Measurements from ENCODE around the gene CTDSPL2. TPM values are rescaled to one million over a fixed set of nuclear protein-coding genes. Genes with fewer than 3 reads are reported as not detected.
A peak's percentile ranks its signal among the peaks of the same experiment; 100 is the strongest.

CTDSPL2 gene
- total RNA-seq = 37.8 TPM
- polyA plus RNA-seq (ENCODE audit: insufficient read depth, low read depth, low replicate concordance) = 4.2 TPM
- long read RNA-seq, donor 1, full-length matches to known transcripts = 4 of 9 reads
- long read RNA-seq, donor 1, partial matches to known transcripts = 5 of 9 reads
- long read RNA-seq, donor 1, other reads (novel, unspliced or antisense) = 0 of 9 reads
- long read RNA-seq, donor 2, full-length matches to known transcripts = 2 of 2 reads
- long read RNA-seq, donor 2, partial matches to known transcripts = 0 of 2 reads
- long read RNA-seq, donor 2, other reads (novel, unspliced or antisense) = 0 of 2 reads
- long read RNA-seq, donor 3, full-length matches to known transcripts = 9 of 14 reads
- long read RNA-seq, donor 3, partial matches to known transcripts = 5 of 14 reads
- long read RNA-seq, donor 3, other reads (novel, unspliced or antisense) = 0 of 14 reads
- long read RNA-seq, donor 4, full-length matches to known transcripts = 4 of 23 reads
- long read RNA-seq, donor 4, partial matches to known transcripts = 19 of 23 reads
- long read RNA-seq, donor 4, other reads (novel, unspliced or antisense) = 0 of 23 reads
- long read RNA-seq, donor 5 = 0 reads
- long read RNA-seq, donor 6, full-length matches to known transcripts = 7 of 19 reads
- long read RNA-seq, donor 6, partial matches to known transcripts = 12 of 19 reads
- long read RNA-seq, donor 6, other reads (novel, unspliced or antisense) = 0 of 19 reads
- long read RNA-seq, donor 7, full-length matches to known transcripts = 8 of 25 reads
- long read RNA-seq, donor 7, partial matches to known transcripts = 8 of 25 reads
- long read RNA-seq, donor 7, other reads (novel, unspliced or antisense) = 9 of 25 reads
- long read RNA-seq, donor 8, full-length matches to known transcripts = 4 of 4 reads
- long read RNA-seq, donor 8, partial matches to known transcripts = 0 of 4 reads
- long read RNA-seq, donor 8, other reads (novel, unspliced or antisense) = 0 of 4 reads
- long read RNA-seq, donor 9, full-length matches to known transcripts = 1 of 1 reads
- long read RNA-seq, donor 9, partial matches to known transcripts = 0 of 1 reads
- long read RNA-seq, donor 9, other reads (novel, unspliced or antisense) = 0 of 1 reads
- long read RNA-seq, donor 10, partial matches to known transcripts = 49 of 70 reads
- long read RNA-seq, donor 10, other reads (novel, unspliced or antisense) = 21 of 70 reads

DNA sequence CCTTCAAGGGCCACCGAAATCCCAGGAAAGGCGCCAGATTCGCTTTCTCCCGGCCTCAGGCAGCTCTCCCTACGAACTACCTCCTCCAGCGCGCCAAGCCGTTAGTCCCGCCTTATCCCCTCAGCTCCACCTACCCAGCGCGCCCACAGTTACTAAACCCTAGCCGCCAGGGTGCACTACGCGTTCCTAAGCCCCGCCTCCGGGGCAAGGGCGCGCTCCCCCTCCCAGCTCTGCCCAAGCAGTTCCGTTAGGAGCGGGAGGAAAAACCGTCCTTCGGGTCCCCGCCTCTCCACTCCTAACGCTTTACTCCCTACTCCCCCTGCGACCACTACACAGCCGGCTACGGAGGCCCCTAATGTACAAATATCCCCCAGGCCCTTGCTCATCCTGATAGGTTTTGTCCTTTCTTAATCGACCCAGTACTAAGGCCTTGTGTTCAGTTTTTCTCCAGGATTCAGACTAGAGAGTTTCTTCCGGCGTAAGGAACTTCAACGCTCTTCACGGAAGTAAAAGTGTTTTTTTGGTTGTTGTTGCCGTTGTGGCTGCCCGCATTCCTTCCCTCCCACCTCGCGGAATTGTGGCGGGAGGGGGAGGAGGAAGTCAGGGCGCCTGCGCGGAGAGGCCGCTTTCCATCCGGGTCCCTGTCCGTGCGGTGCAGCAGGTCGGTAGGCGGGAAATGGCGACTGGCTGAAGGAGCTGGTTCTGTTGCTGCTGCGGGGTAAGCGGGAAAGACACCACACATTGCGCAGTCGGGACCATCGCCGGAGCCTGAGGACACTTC, at the start of gene CTDSPL2:
Gene CTDSPL2, plus strand, starts transcription at position 655 of the 781 bp plus-strand sequence. CDS start 31,386 bp downstream, outside the sequence.
- intact Hi-C loops (cut with DNase I) = no loop called here
- peak; percentile 88 for FAIRE-seq

DNA sequence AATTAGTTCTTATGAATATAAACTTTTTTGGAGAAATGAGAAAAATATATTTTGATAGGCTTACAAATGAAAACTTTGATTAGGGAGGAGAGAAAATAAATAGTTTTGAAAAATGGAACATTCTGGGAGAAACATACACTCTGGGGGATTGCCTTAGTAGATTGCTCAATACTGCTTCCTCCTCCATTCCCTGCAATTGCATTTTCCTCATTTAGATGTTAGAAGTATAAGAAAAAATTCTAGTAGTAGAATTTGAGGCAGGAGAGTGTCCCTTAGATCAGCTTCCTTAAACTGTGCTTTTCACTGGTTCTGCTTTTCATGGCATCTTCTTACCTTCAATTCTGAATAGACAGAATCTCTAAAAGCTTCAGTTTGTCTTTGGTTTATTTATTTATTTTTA, 46.2 kb upstream of the CTDSPL2 start:
- intact Hi-C loops (cut with DNase I) = no loop called here
- no peak for DNase-seq
- H3K27ac ChIP-seq (ENCODE audit: low read depth in 2 of 2, low read length in 2 of 2) = no peak overlapping the region
- TF ChIP-seq, protein P1, sequence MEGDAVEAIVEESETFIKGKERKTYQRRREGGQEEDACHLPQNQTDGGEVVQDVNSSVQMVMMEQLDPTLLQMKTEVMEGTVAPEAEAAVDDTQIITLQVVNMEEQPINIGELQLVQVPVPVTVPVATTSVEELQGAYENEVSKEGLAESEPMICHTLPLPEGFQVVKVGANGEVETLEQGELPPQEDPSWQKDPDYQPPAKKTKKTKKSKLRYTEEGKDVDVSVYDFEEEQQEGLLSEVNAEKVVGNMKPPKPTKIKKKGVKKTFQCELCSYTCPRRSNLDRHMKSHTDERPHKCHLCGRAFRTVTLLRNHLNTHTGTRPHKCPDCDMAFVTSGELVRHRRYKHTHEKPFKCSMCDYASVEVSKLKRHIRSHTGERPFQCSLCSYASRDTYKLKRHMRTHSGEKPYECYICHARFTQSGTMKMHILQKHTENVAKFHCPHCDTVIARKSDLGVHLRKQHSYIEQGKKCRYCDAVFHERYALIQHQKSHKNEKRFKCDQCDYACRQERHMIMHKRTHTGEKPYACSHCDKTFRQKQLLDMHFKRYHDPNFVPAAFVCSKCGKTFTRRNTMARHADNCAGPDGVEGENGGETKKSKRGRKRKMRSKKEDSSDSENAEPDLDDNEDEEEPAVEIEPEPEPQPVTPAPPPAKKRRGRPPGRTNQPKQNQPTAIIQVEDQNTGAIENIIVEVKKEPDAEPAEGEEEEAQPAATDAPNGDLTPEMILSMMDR (IDR thresholded peaks at IDR 0.05; ENCODE audit: borderline replicate concordance, extremely low read depth, insufficient read depth) = no peak
- no peak overlapping the region for H3K4me3 ChIP-seq (ENCODE audit: low read length in 3 of 3)
- H3K27me3 ChIP-seq (ENCODE audit: control insufficient read depth, insufficient read depth, low read length) = no peaks in the 10 kb centered on the region
- no peaks in the 10 kb centered on the region for H3K4me1 ChIP-seq (ENCODE audit: control insufficient read depth in 2 of 3, insufficient read depth in 2 of 3, low read depth in 1 of 3, low read length in 3 of 3)
- no peak for FAIRE-seq
- H3K9me3 ChIP-seq (ENCODE audit: control insufficient read depth in 2 of 3, insufficient read depth in 1 of 3, low read length in 3 of 3) = no peaks in the 10 kb centered on the region
- no peak overlapping the region for H3K9ac ChIP-seq (ENCODE audit: low read length in 3 of 3)
- no peaks in the 10 kb centered on the region for H3K36me3 ChIP-seq (ENCODE audit: control insufficient read depth in 2 of 3, insufficient read depth in 3 of 3, low read length in 3 of 3)

More for the DNA sequence above, at the start of gene CTDSPL2:
- DNase-seq = peak; percentile 99 to 100 (median 99)
- Histone ChIP-seq H3K27ac (ENCODE audit: low read depth in 2 of 2, low read length in 2 of 2) (peak within 1 kb of the TSS; percentile 93 to 99), H3K36me3 (ENCODE audit: control insufficient read depth in 2 of 3, insufficient read depth in 3 of 3, low read length in 3 of 3) (no peaks in the 10 kb centered on the region), H3K27me3 (ENCODE audit: control insufficient read depth, insufficient read depth, low read length) (no peaks in the 10 kb centered on the region), H3K4me3 (ENCODE audit: low read length in 3 of 3) (peak within 1 kb of the TSS; percentile 91 to 100 (median 98)), H3K9me3 (ENCODE audit: control insufficient read depth in 2 of 3, insufficient read depth in 1 of 3, low read length in 3 of 3) (no peaks in the 10 kb centered on the region), H3K9ac (ENCODE audit: low read length in 3 of 3) (peak within 1 kb of the TSS; percentile 91 to 95 (median 94)), H3K4me1 (ENCODE audit: control insufficient read depth in 2 of 3, insufficient read depth in 2 of 3, low read depth in 1 of 3, low read length in 3 of 3) (peaks cover 0 to 11% (median 6%) of the 10 kb centered on the region in 3 donors)
- TF ChIP-seq, protein P1 (IDR thresholded peaks at IDR 0.05; ENCODE audit: borderline replicate concordance, extremely low read depth, insufficient read depth) = peak; percentile 33

DNA sequence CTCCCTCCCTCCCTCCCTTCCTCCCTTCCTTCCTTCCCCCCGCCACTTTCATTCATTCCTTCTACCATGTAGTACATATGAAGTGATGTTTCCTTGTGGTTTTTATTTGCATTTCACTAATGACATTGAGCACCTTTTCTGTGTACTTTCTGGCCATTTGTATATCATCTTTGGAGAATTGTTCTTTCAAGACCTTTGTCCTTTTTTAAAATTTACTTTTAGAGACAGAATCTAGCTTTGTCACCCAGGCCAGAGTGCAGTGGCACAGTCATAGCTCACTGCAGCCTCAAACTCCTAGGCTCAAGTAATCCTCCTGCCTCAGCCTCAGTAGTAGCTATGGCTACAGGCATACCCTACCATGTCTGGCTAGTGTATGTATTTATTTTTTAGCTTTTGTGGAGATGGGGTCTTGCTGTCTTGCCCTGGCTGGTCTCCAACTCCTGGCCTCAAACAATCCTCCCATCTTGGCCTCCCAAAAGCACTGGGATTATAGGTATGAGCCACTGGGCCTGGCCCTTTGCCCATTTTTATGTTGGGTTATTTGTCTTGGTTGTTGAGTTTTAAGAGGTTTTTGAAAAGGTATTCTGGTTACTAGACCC, 42.0 kb upstream of the CTDSPL2 start:
- intact Hi-C loops (cut with DNase I) = no loop called here
- Histone ChIP-seq H3K4me3 (ENCODE audit: low read length in 3 of 3) (no peak overlapping the region), H3K27ac (ENCODE audit: low read depth in 2 of 2, low read length in 2 of 2) (no peak overlapping the region), H3K9me3 (ENCODE audit: control insufficient read depth in 2 of 3, insufficient read depth in 1 of 3, low read length in 3 of 3) (no peaks in the 10 kb centered on the region), H3K27me3 (ENCODE audit: control insufficient read depth, insufficient read depth, low read length) (no peaks in the 10 kb centered on the region), H3K4me1 (ENCODE audit: control insufficient read depth in 2 of 3, insufficient read depth in 2 of 3, low read depth in 1 of 3, low read length in 3 of 3) (no peaks in the 10 kb centered on the region), H3K36me3 (ENCODE audit: control insufficient read depth in 2 of 3, insufficient read depth in 3 of 3, low read length in 3 of 3) (peaks cover 0 to 2% (median 0%) of the 10 kb centered on the region in 3 donors), H3K9ac (ENCODE audit: low read length in 3 of 3) (no peak overlapping the region)
- TF ChIP-seq, protein P1 (IDR thresholded peaks at IDR 0.05; ENCODE audit: borderline replicate concordance, extremely low read depth, insufficient read depth) = no peak
- no peak for DNase-seq
- FAIRE-seq = no peak

All from kidney (tissue), 22 donors.